Neuronal stem cell (in vitro differentiated cells): ENCODE data around the gene COL20A1.
"Not testable (repeated sequence)": the region's sequence is repeated elsewhere in the genome, so short reads cannot be mapped to it uniquely, and the experiment has no call there.

Experiments
- DNase-seq: peaks from one replicate; pipeline ENCODE4 v3.0.0-alpha.2; 2013; ENCODE audit warnings: low spot score
- H2AFZ ChIP-seq: one replicate; pipeline ENCODE4 v1.6.1; 2013; ENCODE audit warnings: mild to moderate bottlenecking, low read length, inconsistent platforms
- H2AK5ac ChIP-seq: 2 replicates; pipeline ENCODE4 v1.6.1; 2013; ENCODE audit warnings: low read depth, mild to moderate bottlenecking, inconsistent platforms, low read length, moderate library complexity, mixed read lengths
- H2BK120ac ChIP-seq: 2 replicates; pipeline ENCODE4 v1.6.1; 2013; ENCODE audit warnings: low read depth, mild to moderate bottlenecking, inconsistent platforms, low read length, moderate library complexity, mixed read lengths
- H2BK12ac ChIP-seq: one replicate; pipeline ENCODE4 v1.6.1; 2013; ENCODE audit warnings: low read length, inconsistent platforms
- H2BK15ac ChIP-seq: 2 replicates; pipeline ENCODE4 v1.6.1; 2013; ENCODE audit warnings: mild to moderate bottlenecking, low read length, inconsistent platforms, mixed read lengths
- H2BK5ac ChIP-seq: one replicate; pipeline ENCODE4 v1.6.1; 2013; ENCODE audit warnings: inconsistent platforms, mild to moderate bottlenecking, low read length, moderate library complexity
- H3K14ac ChIP-seq: one replicate; pipeline ENCODE4 v1.6.1; 2013; ENCODE audit warnings: low read length, inconsistent platforms
- H3K18ac ChIP-seq: 2 replicates; pipeline ENCODE4 v1.6.1; 2013; ENCODE audit warnings: low read length, inconsistent platforms
- H3K23ac ChIP-seq: 2 replicates; pipeline ENCODE4 v1.6.1; 2013; ENCODE audit warnings: low read depth, mild to moderate bottlenecking, mixed read lengths, low read length, inconsistent platforms; ENCODE audit not compliant: poor library complexity
- H3K27ac ChIP-seq: replicated peaks from 3 replicates; pipeline ENCODE4 v1.5.1; 2013; ENCODE audit warnings: low read length, inconsistent platforms
- H3K27me3 ChIP-seq, 3 experiments: 2 replicates each; pipeline ENCODE4 v1.6.1; 2013; ENCODE audit warnings: low read length in 3 of 3, mild to moderate bottlenecking in 2 of 3, inconsistent platforms in 1 of 3, low read depth in 1 of 3, mixed read lengths in 1 of 3, moderate library complexity in 1 of 3; ENCODE audit not compliant: control insufficient read depth in 3 of 3, insufficient read depth in 3 of 3
- H3K36me3 ChIP-seq, 2 donors: replicated peaks in 1 of 2; 2 replicates each; pipeline ENCODE4 v1.6.1; 2013; ENCODE audit warnings: low read length in 2 of 2; ENCODE audit not compliant: control insufficient read depth in 2 of 2, insufficient read depth in 2 of 2
- H3K4ac ChIP-seq: 2 replicates; pipeline ENCODE4 v1.6.1; 2013; ENCODE audit warnings: inconsistent platforms, mild to moderate bottlenecking, low read length, moderate library complexity
- H3K4me1 ChIP-seq, 2 donors: 1 replicate in 1 of 2; 2 replicates in 1 of 2; pipeline ENCODE4 v1.6.1; 2013; ENCODE audit warnings: low read length in 2 of 2, low read depth in 1 of 2; ENCODE audit not compliant: control insufficient read depth in 2 of 2, insufficient read depth in 1 of 2
- H3K4me2 ChIP-seq: one replicate; pipeline ENCODE4 v1.6.1; 2013; ENCODE audit warnings: mild to moderate bottlenecking, low read length, inconsistent platforms; ENCODE audit not compliant: insufficient read depth, poor library complexity, severe bottlenecking
- H3K4me3 ChIP-seq, 2 donors: 2 replicates each; pipeline ENCODE4 v1.5.1; 2013; ENCODE audit warnings: low read length in 2 of 2, mild to moderate bottlenecking in 2 of 2, inconsistent platforms in 1 of 2, moderate library complexity in 1 of 2
- H3K79me1 ChIP-seq: one replicate; pipeline ENCODE4 v1.6.1; 2013; ENCODE audit warnings: low read depth, mild to moderate bottlenecking, inconsistent platforms, low read length, moderate library complexity
- H3K9ac ChIP-seq: one replicate; pipeline ENCODE4 v1.6.1; 2013; ENCODE audit warnings: mild to moderate bottlenecking, low read depth, low read length, inconsistent platforms; ENCODE audit not compliant: poor library complexity
- H3K9me3 ChIP-seq, 2 donors: replicated peaks in 1 of 2; 2 replicates each; pipeline versions ENCODE3 to v1.6.1; 2013; ENCODE audit warnings: low read length in 2 of 2, mild to moderate bottlenecking in 2 of 2, inconsistent platforms in 1 of 2, low read depth in 1 of 2, mixed read lengths in 1 of 2, moderate library complexity in 1 of 2; ENCODE audit not compliant: control insufficient read depth in 2 of 2, insufficient read depth in 1 of 2
- H4K8ac ChIP-seq: one replicate; pipeline ENCODE4 v1.6.1; 2013; ENCODE audit warnings: low read depth, mild to moderate bottlenecking, inconsistent platforms, low read length, moderate library complexity
- H4K91ac ChIP-seq: one replicate; pipeline ENCODE4 v1.6.1; 2013; ENCODE audit warnings: low read length, low read depth, mild to moderate bottlenecking, inconsistent platforms; ENCODE audit not compliant: poor library complexity
- WGBS, 2 donors: extraction: QIAGEN DNeasy Blood & Tissue Kit; methylation state at CpG; one replicate each; pipeline ENCODE4 v1.1.7; 2013; ENCODE audit warnings: missing lambda C conversion rate in 2 of 2, mixed read lengths in 1 of 2; ENCODE audit not compliant: insufficient read length in 2 of 2, insufficient replicate concordance in 1 of 2; ENCODE audit errors: extremely low coverage in 2 of 2; 5-methylcytosine and 5-hydroxymethylcytosine counted together

Gene COL20A1

DNA sequence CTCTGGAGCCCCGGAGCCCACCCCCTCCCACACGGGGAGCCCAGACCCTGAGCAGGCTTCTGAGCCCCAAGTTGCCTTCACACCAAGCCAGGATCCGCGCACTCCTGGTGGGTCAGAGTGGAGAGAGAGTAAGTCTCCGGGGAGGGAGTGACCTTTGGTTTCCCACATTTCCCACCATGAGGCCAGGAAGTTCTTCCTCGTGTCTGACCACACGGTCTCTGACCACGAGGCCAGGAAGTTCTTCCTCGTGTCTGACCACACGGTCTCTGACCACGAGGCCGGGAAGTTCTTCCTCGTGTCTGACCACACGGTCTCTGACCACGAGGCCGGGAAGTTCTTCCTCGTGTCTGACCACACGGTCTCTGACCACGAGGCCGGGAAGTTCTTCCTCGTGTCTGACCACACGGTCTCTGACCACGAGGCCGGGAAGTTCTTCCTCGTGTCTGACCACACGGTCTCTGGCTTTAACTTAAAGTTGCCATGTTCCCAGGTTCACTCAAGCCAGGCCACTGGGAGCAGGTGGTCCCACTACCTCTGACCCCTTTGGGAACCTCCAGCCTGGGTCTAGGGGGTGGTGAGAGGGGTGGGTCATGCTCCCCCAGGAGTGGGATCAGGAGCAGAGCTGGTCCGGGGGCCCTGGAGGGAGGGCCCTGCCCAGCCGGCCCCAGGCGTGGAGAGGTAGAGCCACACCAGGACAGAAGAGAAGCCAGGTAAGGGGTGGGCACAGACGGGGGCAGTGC is 13.1 kb downstream of the COL20A1 start:
- not testable (repeated sequence) for H3K18ac ChIP-seq, H3K4me3 ChIP-seq, H3K27ac ChIP-seq, H3K9me3 ChIP-seq, H3K4me2 ChIP-seq, H2BK12ac ChIP-seq, H2BK5ac ChIP-seq, DNase-seq, H3K79me1 ChIP-seq, H3K23ac ChIP-seq, H3K36me3 ChIP-seq, H3K4ac ChIP-seq, H3K9ac ChIP-seq, H4K8ac ChIP-seq, H4K91ac ChIP-seq, H2AFZ ChIP-seq, H3K14ac ChIP-seq
- no CpG with 5 or more reads among the region's 30 CpGs for WGBS, 2 donors
- H2AK5ac ChIP-seq = peak overlapping the region; percentile 86
- H2BK15ac ChIP-seq = peak overlapping the region; percentile 83
- H3K27me3 ChIP-seq = peaks cover 0 to 16% (median 0%) of the 10 kb centered on the region in 3 experiments
- H3K4me1 ChIP-seq = peaks cover 1 to 10% of the 10 kb centered on the region in 2 donors
- peak overlapping the region; percentile 56 for H2BK120ac ChIP-seq

DNA sequence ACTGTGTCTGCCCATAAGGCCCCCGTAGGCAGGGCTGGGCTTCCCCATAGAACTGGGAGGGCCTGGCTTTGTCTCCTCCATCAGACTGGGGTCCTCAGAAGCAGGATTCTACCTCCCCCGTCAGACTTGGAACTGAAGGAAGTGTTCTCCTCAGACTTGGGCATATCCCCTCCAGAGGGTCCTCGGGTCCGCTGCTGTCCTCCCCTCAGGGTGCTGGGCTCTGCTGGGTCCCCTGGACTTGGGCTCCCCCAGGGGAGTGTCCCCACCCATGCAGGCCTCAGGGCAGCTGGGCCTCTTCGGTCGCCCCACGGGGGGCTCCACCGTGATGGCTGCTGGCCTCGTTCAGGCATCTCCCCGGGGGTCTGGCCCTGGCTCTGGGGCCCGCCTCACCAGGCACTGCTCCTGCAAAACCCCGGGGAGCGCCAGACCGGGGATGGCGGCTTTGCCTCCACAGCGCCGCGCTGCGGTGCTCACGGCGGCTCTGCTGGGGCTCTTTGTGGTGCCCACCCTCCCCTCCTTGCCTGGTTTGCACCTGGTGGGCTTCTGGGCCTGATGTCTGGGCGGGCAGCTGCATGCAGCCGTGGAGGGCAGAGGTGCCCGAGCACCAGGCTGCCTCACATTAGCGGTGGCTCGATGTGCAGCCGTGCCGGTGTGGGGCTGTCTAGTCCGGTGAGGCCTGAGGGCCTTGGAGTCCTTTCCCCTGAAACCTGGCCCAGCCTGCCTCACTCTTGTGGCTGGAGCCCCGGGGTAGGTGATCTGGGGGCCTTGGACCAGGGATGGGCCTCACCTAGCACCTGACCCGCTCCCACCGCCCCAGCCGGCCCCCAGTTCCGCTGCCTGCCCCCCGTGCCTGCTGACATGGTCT is 13.9 kb downstream of the COL20A1 start:
- Histone ChIP-seq H2BK120ac (peak overlapping the region; percentile 61), H3K23ac (peak overlapping the region; percentile 85), H3K14ac (peak overlapping the region; percentile 8), H2BK5ac (peak overlapping the region; percentile 66), H2BK15ac (peak overlapping the region; percentile 83), H3K4me1 (peaks cover 1 to 11% of the 10 kb centered on the region in 2 donors), H4K8ac (no peak overlapping the region), H3K9ac (no peak overlapping the region), H3K27me3 (peaks cover 0 to 16% (median 0%) of the 10 kb centered on the region in 3 experiments), H3K36me3 (no peaks in the 10 kb centered on the region), H3K79me1 (no peaks in the 10 kb centered on the region), H3K4me2 (no peak overlapping the region), H3K4ac (no peak overlapping the region), H2BK12ac (peak overlapping the region; percentile 84), H3K4me3 (no peak overlapping the region), H3K9me3 (no peaks in the 10 kb centered on the region), H2AFZ (no peak overlapping the region), H3K18ac (peak overlapping the region; percentile 80), H2AK5ac (peak overlapping the region; percentile 94), H3K27ac (no peak overlapping the region), H4K91ac (no peak overlapping the region)
- no CpG with 5 or more reads among the region's 35 CpGs for WGBS, 2 donors
- no peak for DNase-seq

- DNase-seq = no peak
- H2AFZ ChIP-seq = no peak overlapping the region
- peak overlapping the region; percentile 8 for H3K14ac ChIP-seq
- H3K36me3 ChIP-seq = no peaks in the 10 kb centered on the region
- H3K4me2 ChIP-seq = no peak overlapping the region
- H2BK5ac ChIP-seq = peak overlapping the region; percentile 66
- peak overlapping the region; percentile 48 for H3K18ac ChIP-seq
- no peak overlapping the region for H3K27ac ChIP-seq
- H3K4ac ChIP-seq = peak overlapping the region; percentile 76
- no peak overlapping the region for H4K91ac ChIP-seq
- H3K9ac ChIP-seq = no peak overlapping the region
- peaks cover 1 to 11% of the 10 kb centered on the region in 2 donors for H3K4me1 ChIP-seq
- peaks cover 0 to 16% (median 0%) of the 10 kb centered on the region in 3 experiments for H3K27me3 ChIP-seq
- H2BK15ac ChIP-seq = peak overlapping the region; percentile 99
- H3K4me3 ChIP-seq = no peak overlapping the region
- H3K79me1 ChIP-seq = no peaks in the 10 kb centered on the region
- peak overlapping the region; percentile 65 for H4K8ac ChIP-seq
- no CpG with 5 or more reads among the region's 23 CpGs for WGBS, 2 donors
- H2BK12ac ChIP-seq = peak overlapping the region; percentile 97
- H3K23ac ChIP-seq = peak overlapping the region; percentile 85
- H2AK5ac ChIP-seq = peak overlapping the region; percentile 94
- H2BK120ac ChIP-seq = no peak overlapping the region
- no peaks in the 10 kb centered on the region for H3K9me3 ChIP-seq
These were observed 14.7 kb downstream of the COL20A1 start for GRCh38 chr20:63307538-63308217.
